CD4-positive, alpha-beta T cell treated with Interleukin-4 for 4 hours (primary cell): Measurements from ENCODE around the gene LGALS3.

ENCODE experiments used
- DNase-seq: peaks from one replicate; pipeline ENCODE4 v3.0.0-alpha.2; 2020

Gene LGALS3

GRCh38 chr14:55131370-55132137 is 2.5 kb downstream of the LGALS3 start:
- no peak for DNase-seq

DNA sequence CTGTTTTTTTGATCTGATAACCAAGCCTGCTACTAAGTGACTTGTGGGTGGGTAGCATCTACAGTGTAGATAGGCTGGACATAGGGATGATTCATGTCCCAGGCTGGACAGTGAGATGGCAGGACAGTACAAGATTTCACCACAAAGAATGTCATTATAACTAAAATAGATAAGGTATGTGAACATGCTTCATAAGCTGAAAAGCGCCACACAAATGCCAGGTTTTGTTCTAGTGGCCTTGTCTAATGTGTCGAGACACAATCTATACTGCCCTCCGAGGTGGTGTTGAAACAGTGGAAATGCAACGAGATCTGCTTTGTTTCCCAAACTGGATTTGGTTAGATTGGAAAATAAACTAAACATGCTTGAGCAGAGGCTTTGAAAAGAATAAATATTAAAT is 4.4 kb downstream of the LGALS3 start:
- DNase-seq: no peak

DNA sequence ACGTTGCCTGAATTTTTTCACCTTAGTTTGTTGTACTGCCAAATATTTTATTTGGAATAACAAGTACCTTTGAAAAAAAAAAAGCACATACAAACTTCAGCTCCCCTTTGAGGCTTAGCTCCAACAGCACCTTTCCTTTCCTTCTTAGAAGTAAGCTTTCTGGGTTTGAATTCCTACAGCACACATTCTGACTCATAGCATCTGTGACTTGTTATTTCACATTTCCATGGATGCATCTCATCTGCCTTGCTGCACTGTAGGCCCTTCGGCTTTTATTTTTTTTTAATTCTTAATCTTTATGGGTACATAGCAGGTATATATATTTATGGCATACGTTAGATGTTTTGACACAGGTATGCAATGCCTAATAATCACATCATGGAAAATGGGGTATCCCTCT is 7.2 kb downstream of the LGALS3 start:
- no peak for DNase-seq

DNA sequence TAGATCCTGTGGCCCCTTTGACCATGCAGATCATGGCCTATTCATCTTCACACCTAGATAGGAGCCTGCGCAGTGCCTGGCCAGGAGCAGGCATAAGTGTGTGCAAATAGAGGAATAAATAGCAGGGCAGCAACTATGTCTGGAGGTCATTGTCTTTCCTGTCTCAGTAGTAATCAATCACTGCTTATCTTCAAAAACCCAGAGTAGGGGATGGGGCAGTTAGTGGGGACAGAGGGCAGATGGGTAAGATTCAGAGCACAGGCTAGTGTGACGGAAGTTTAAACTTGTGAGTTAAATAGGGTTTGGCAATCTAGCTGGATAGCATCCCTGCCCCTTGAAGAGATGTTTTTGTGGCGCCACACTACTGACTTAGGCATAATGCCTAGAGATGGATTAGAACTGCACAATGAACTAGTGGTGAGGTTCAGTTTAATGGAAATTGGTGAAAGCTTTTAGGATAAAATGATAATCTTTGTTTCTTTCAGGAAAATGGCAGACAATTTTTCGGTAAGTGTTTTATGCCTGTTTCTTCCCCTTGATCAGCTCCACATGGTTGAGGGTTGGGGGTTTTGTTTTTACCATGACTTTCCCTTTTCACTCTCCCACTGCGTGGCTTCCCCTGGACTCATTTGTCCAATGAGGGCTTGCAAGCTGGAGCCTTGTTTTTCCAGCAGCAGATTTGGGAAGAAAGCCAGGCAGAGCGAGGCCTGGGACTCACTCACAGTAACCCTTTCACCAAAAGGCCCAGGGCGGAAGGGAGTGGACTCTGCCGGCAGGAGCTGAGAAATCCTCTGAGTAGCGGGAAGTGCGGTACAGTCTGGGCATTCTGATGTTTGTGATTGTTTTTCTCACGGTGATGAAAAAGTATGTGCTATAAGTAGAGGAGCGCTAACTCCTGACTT is 8.1 kb downstream of the LGALS3 start:
- no peak for DNase-seq

GRCh38 chr14:55138091-55138490 is 9.0 kb downstream of the LGALS3 start:
- no peak for DNase-seq

DNA sequence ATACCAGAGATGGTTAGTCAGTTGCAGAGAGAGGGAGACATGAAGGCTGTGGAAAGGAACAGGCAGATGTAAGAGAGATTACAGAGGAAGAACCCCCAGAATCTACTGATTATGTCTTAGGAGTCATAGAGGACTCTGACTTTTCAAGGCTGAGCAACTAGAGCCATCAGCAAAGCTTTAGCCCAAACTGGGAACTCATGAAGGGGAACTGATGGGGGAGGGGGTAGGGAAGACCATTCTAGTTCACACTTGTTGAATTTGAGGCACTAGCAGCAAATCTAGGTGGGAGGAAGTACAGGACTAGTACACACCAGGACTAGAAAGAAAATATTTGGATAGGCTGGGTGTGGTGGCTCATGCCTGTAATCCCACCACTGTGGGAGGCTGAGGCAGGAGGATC is 10.1 kb downstream of the LGALS3 start:
- DNase-seq: no peak

- no peak for DNase-seq
These were observed 10.9 kb downstream of the LGALS3 start for GRCh38 chr14:55139696-55140509.

DNA sequence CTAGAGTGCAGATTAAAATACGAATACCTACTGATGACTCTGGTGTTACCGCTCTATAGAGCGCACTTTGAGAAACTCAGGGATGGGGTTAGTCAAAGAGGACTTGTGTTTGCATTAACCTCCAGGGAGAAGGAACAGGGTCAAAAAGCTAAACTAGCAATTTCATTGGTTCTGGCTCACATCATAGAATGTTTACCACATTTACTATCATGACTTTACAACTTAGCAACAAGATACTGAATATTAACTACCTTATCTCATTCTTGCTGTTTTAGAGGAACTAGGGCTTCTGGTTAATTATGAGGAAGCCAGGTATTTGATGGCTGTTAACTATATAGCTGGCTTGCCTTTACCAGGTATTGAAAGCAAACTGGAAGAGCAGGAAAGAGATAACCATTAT is 12.8 kb downstream of the LGALS3 start:
- DNase-seq: no peak

DNA sequence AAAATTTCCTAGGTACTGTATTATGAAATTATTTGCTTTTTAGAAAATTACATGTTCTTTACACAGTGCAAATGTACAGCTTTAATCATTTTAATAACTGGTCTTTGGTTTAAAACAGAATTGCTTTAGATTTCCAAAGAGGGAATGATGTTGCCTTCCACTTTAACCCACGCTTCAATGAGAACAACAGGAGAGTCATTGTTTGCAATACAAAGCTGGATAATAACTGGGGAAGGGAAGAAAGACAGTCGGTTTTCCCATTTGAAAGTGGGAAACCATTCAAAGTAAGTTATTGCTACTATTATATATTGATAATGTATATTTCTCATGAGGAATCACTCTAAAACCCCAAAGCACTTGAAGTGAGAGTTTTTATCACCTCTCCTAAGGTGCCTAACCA is 13.4 kb downstream of the LGALS3 start:
- no peak for DNase-seq

- no peak for DNase-seq
These were observed 17.4 kb downstream of the LGALS3 start for GRCh38 chr14:55146425-55146824.

GRCh38 chr14:55151601-55152000 is 22.5 kb downstream of the LGALS3 start:
- no peak for DNase-seq

DNA sequence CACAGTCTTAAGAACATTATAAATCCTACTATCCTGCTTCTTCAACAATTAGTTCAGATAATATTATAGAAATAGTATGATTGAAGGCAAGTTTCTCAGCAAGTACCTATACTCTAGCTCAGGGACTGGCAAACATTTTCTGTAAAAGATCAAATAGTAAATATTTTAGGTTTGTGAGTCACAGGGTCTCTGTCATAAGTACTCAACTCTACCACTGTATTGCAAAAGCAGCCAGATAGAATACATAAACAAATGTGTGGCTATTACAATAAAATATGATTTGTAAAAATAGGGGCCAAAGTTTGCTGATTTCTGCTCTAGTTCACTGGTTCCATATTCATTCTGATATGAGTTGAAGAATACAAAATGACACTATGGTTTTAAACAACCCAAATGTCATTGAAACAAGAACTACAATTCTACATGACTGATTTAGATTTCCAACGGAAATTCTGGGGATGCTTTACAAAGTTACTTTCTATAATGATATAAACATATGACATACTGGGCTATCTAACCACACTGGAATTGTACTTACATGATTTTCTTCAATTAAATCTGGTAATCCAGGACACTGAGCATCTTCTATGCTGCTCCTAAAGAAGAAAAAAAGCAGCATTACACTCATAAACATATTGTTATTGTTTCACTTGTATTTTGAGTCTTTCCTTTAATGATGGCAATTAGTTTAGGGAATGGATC is 23.2 kb downstream of the LGALS3 start:
- no peak for DNase-seq

- DNase-seq: no peak
These were observed 24.9 kb downstream of the LGALS3 start for GRCh38 chr14:55153951-55154350.

- DNase-seq: no peak
These were observed 28.0 kb downstream of the LGALS3 start for GRCh38 chr14:55157080-55157479.

DNA sequence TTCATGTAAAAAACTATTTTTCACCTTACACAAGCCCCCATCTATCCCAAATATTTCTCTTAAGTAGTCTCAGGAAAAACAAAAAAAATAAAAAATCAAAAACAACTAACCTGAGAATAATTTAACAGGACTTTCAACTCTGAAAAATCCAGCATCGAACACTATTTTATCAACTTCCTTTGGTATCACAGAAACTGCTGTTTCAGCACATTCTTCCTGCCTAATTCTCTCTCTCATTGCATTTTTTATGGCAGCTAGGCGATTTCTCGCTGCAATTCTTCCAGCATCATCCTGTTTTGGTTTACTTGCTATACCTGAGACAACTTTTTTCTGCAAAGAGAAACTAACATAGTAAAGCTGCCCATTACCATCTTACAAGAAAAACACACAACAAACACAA is 29.4 kb downstream of the LGALS3 start:
- DNase-seq: no peak

DNA sequence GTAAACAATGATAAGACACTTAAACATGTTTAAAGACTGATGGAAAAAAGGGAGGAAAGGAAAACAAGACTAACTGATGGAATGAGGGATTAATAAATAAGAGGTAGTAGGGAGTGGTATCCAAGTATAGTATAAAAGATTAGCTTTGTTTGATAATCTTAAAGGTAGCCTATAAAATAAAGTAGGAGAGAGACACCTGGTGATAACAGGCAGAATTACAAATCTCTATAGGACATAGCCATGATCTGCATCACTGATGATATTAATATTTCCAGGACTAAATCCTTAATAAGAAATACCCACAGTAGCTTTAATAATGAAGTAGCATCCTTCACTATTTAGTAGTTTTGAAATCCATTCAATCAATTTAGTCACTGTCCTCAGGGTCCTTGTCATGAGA is 31.9 kb downstream of the LGALS3 start:
- peak; percentile 69 for DNase-seq

DNA sequence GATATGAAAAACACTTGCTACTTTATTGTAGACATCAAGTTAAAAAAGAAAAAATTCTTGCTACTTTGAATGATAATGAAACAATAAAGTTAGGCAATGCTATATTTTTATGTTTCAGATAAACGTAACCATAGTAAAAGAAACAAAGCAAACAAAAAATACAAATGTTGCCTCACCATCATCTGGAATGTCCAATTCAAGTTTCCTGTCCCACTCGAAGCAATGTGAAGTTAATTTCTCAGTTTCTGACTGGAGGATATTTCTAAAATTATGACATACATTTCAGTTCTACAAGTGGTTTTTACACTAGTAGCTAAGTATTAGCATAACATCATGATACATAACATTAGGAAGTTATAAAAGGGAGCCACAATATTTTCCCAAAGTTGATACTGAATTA is 41.5 kb downstream of the LGALS3 start:
- DNase-seq: no peak

DNA sequence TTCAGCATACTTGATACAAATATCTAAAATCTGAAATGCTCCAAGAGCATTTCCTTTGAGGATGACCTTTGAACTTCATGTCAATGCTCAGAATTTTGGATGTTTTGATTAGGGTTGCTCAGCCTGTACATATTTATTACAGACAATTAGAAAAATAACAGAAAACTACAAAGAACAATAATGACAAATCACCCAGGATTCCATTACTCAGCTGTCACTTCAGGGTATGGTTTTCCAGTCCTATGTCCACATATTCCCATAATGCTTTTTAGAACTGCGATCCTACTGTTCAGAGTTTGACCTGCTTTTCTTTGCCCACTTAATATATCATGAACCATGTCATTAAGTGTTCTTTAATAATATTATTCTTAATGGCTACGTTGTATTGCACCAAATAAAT is 51.0 kb downstream of the LGALS3 start:
- DNase-seq: no peak

- peak; percentile 10 for DNase-seq
These were observed 51.4 kb downstream of the LGALS3 start for GRCh38 chr14:55180434-55180833.

DNA sequence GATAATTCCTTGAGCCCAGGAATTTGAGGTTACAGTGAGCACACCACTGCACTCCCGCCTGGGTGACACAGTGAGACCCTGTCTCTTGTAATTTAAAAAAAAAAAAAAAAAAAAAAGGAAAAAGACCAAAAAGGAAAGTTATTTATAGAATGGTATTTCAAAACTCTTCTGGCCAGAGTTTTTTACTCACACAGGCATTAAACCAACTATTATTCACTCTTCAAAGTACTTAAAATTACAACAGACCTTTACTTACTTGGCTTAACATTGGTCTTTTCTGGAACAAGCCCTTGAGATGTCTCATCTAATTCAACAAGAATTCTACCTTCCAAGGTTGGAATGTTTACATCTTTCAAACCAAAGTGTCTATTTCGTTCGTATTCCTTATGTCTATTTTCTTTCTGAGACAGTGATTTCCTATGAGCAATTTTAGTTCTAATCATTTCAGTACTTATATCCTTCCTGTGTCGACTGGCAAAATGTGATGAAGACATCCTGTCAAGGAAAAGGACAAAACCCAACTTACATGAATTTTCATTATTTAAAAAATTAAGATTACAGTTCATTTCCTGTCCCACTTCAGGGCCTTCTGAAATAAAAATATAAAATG is 59.7 kb downstream of the LGALS3 start:
- DNase-seq: no peak

GRCh38 chr14:55190906-55191202 is 61.8 kb downstream of the LGALS3 start:
- DNase-seq: no peak
